GM19240 (cell line): ENCODE data around the gene FOXF2.

Experiments
- DNase-seq: peaks from one replicate; pipeline ENCODE4 v3.0.0; 2011; ENCODE audit warnings: low spot score; ENCODE audit not compliant: insufficient read length

Gene FOXF2

GRCh38 chr6:1390946-1391799 is 1.8 kb downstream of the FOXF2 start:
- no peak for DNase-seq

DNA sequence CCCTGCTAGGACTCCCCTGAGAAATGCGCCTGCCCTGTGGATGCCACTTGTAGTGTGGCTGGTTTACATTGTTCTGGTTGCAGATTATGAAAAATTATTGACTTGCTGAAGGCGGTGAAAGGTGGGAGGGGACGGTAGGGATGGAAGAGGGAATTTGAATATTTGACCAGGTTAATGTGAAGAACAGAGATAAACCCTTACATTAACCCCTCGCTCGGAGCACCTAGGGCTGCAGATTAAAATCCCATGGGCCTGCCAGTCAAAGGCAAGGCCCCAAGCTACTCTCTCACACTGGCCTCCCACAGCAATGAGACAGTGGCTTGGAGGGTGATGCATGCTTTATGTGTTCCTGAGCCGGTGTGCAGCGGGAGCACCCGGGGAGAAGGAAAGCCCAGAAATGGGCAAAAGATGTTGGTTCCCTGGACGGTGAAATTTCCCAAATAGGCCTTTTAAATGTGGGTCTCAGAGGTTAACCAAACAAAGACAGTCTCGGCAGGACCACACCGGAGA is 2.5 kb downstream of the FOXF2 start:
- DNase-seq: no peak

DNA sequence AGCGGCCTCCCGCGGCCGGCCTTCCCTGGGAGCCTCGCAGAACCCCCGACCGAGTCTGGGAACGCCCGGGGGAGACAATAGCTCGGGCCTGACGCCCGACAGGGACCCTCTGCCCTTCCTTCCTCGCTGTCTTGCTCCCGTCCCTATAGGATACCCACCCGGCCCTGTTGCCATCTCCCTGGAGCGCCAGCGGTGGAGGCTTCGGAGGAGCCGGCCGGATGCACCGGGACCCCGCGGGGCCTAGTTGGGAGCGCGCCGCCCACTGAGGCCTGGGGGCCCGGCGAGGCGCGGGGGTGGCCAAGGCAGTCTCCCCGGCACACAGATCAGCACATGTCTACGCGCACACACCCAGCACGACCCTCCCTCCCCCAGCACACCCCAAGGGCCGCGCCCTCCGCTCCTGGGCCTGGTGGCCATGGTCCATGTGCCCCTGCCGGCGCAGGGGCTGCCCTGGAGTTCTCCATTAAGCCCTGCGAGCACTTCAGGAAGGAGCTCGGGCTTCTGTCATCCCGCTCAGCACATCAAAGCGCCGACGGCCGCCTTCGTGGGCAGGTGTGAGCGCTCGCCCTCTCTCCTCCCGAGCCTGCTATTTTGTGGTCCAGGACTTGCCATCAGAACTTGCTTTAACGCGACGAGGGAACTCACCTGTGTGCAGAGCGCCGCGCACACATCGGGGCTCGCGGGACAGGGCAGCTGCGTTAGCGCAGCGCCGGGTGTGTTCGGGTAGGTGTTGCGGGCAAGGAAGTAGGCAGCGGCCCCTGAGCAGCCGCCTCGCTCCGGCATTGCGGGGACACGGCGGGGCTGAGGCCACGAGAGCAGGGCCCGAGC is 3.7 kb downstream of the FOXF2 start:
- DNase-seq: no peak

- no peak for DNase-seq
Measured at GRCh38 chr6:1393641-1394283, 4.4 kb downstream of the FOXF2 start.

DNA sequence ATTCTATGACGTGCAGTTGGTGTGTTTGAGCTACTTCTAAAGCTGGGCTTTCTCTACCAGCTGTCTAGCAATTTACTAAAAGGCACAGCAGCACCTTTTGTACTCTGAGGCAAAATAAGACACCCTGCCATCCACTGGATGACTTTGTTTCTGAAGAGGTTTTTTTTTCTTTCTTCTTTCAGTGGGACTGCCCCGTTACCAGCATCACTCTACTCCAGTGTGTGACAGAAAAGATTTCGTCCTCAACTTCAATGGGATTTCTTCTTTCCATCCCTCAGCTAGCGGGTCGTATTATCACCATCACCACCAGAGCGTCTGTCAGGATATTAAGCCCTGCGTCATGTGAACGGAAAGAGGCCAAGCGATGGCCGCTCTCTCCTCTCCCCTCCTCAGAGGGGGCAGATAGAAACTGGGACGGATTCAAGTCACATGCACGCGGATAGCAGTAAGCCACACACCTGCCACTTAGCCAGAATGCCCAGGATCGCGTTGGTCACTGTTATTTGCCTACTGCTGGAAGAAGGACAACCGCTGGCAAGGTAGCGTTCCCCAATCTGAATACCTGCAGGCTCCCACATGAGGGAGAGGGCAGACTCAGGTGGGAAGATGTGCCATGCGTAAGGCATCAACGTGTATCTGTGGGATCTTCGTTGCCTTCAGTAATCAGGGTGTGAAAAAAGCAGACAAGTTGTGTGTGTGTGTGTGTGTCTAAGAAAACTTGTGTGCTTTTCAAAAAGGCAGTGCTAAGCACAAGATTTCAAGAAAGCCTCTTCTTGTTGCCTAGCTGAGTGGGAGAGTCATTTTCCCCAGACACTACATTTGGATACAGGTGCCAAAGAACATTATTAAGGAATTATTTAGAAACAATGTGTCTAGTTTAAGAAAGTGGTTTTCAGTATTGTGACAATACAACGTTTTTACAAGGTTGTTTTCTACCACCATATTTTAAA is 5.4 kb downstream of the FOXF2 start:
- no peak for DNase-seq

DNA sequence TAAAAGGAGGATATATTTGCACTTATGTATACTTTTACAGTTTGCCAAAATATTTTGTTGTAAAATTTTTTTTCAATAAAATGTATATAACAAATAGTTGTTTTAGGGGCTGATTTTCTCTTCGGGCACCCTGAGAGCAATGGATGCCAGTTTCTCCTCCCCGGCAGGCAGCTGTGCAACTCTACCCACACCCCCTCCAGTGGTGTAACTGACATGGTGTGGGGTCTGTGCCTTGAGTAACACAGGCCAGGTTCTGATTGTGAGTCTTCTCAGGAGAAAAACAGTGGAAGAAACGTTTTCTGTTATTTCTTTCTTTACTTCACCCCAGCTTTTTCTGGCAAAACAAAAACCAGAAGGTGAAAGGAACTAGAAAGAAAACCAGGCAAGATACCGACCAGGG is 6.1 kb downstream of the FOXF2 start:
- no peak for DNase-seq

DNA sequence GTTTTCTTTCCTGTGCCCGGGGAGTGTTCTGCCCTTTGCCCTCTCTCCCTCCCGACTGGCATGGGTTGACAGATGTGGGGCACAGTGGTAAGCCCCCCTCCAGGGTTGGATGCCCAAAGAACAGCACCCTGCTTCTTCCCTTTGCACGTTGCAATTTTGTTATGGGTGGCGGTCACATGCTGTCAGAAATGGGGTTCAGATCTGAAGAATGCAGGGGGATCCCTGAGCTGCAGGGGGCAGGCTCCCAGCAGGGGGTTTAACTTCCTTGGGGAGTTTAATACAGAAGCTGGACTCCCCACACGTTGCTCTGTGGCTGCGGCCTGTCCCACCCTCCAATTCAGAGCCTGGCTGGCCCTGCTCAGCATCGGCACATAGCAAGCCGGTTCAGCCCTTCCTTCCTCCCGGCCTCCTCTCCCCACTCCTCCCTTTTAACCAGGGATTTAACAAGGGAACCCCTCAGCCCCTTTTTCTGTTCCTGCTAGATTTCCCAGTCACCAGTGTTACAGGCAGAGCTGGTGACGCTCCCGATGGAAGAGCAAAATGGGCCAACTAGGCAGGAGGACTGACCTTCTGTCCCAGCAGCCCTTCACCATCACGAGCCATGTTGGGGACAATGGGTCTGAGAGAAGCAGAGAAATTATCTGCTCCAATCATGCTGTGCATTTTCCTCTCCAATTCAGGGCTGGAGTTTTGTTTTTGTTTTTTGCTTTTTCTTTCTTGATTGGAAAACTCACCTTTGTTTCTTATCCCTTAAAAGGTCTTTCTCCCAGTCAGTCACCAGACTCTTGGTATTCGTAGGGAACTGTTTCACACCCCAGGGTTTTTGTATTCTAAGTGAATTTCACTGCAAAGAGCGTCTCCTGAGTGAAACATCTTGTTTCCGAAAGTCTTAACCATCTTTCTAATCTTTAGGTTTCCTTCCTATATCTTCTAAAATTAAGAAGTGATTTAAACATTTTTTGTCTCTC is 6.8 kb downstream of the FOXF2 start:
- DNase-seq: no peak

GRCh38 chr6:1396952-1397868 is 7.8 kb downstream of the FOXF2 start:
- DNase-seq: peak; percentile 93

GRCh38 chr6:1399085-1399780 is 9.9 kb downstream of the FOXF2 start:
- DNase-seq: no peak

GRCh38 chr6:1400126-1400850 is 10.9 kb downstream of the FOXF2 start:
- no peak for DNase-seq

GRCh38 chr6:1402369-1402768 is 13.0 kb downstream of the FOXF2 start:
- DNase-seq: no peak

- no peak for DNase-seq
Measured at GRCh38 chr6:1402868-1403267, 13.5 kb downstream of the FOXF2 start.

DNA sequence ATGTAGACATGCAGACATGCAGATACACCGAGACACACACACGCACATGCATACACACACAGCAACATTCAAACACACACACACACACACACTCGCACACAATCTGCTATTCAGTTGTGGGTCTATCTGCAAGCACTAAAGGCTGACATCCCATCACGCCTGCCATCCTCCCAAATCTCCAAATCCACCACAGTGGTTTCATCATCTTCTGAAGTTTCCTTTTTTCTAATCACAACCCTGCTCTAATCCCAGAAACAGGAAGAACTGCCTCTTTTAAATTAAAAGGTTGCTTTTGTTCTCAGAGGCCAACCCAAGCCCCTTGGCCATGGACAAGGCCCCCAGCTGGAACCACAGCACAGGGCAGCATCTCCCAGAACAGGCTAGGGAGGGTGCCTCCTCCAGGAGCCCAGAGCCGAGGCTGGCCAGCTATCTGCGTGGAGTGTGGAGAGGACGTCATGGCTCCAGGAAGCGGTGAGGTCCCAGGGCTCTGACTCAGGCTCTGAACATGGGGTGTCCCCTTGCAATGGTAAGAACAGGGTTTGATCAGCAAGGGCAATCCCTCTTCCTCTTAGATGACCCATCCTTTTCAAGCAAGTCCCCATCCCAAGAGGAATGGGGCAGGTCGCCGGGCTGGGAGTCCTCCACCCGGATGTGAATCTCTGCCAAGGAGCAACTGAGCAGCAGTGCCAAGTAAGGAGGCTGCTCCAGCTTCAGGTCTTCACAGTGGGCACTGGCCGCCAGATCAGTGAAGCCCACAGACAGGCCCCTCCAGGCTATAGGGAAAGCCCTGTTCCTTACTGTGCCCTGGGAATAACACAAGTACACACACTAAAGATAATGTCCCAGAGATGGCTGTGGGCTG is 14.7 kb downstream of the FOXF2 start:
- no peak for DNase-seq

- no peak for DNase-seq
Measured at GRCh38 chr6:1404713-1405098, 15.3 kb downstream of the FOXF2 start.

- DNase-seq: no peak
Measured at GRCh38 chr6:1405221-1405620, 15.8 kb downstream of the FOXF2 start.
